Panc1 (cell line): Measurements from ENCODE around the gene TSPOAP1.

ENCODE experiments used
- CTCF ChIP-seq: fragments of 450-650 bp; IDR thresholded peaks from 2 replicates; pipeline ENCODE4 v1.5.1; 2017; ENCODE audit warnings: mild to moderate bottlenecking
- POLR2AphosphoS5 ChIP-seq: IDR thresholded peaks from 2 replicates; pipeline ENCODE4 v1.6.1; 2012; ENCODE audit warnings: mild to moderate bottlenecking, low read depth, low read length, moderate library complexity
- REST ChIP-seq, 2 experiments: IDR thresholded peaks; 2 replicates each; pipeline ENCODE4 v1.6.1; 2011 to 2012; ENCODE audit warnings: low read depth in 2 of 2, control low read depth in 1 of 2, low read length in 1 of 2, mild to moderate bottlenecking in 1 of 2, moderate library complexity in 1 of 2; ENCODE audit not compliant: insufficient read depth in 1 of 2
- TCF7L2 ChIP-seq: IDR thresholded peaks from 2 replicates; pipeline ENCODE4 v1.6.1; 2011; ENCODE audit warnings: mild to moderate bottlenecking, low read depth, low read length, inconsistent platforms

GRCh38 chr17:58277802-58278595 lies 50.6 kb downstream of the TSPOAP1 start:
- TF ChIP-seq CTCF (no peak), POLR2AphosphoS5 (no peak), TCF7L2 (no peak), REST (IDR thresholded peaks at IDR 0.05; ENCODE audit: insufficient read depth in 1 of 2, low read depth in 2 of 2, low read length in 1 of 2) (no peak)
